Renal cortical epithelial cell (primary cell): Measurements from ENCODE around the gene PLA2G2F. TPM values are rescaled to one million over a fixed set of nuclear protein-coding genes. Genes with fewer than 3 reads are reported as not detected.

Source experiments
- DNase-seq: peaks from one replicate; pipeline ENCODE4 v3.0.0-alpha.2; 2011; ENCODE audit warnings: low read depth
- total RNA-seq: library from RNA; depleted of rRNA; stranded (reverse); fragments of >200 nt; gene quantifications from 2 replicates; pipeline ENCODE4 v1.2.3, GENCODE V29; 2014

PLA2G2F gene
- total RNA-seq, 1 donor from 2014 or later, result not detected

DNA sequence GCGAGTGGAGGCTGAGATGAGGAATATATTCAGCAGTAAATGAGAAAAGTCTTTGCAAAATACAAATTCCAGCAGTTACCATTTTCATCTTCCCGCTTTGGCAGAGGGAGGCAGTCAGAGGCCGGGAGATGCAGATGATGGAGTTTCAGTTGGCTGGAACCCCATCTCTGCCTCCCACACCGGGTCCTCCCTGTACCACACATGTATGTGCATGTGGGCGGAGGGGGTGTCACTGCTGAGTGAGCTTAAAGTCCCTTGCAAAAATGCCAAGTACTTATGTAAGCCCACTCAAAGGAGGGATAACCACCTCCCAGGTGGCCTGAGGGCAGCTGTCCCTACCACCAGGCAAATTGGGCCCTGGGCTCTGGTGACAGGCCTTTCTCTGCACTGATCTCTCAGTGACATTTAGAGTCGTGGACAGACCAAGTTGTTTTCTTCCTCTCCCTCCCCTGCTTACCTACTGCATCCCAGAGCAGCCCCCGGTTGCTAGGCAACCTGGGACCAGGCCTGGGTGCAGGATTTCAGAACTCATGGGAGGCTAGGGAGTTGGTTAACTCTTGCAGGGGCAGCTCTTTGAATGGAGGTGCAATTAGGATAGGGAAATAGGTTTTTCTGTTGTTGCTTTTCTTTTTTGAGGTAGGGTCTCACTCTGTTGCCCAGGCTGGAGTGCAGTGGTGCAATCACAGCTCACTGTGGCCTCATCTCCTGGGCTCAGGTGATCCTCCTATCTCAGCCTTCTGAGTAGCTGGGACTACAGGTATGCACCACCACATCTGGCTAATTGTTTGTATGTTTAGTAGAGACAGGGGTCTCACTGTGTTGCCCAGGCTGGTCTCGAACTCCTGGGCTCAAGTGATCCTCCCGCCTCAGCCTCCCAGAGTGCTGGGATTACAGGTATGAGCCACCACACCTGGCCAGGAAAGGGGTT, 29.7 kb downstream of the PLA2G2F start:
- DNase-seq, result no peak

GRCh38 chr1:20169932-20170331, 30.8 kb downstream of the PLA2G2F start:
- no peak for DNase-seq

DNA sequence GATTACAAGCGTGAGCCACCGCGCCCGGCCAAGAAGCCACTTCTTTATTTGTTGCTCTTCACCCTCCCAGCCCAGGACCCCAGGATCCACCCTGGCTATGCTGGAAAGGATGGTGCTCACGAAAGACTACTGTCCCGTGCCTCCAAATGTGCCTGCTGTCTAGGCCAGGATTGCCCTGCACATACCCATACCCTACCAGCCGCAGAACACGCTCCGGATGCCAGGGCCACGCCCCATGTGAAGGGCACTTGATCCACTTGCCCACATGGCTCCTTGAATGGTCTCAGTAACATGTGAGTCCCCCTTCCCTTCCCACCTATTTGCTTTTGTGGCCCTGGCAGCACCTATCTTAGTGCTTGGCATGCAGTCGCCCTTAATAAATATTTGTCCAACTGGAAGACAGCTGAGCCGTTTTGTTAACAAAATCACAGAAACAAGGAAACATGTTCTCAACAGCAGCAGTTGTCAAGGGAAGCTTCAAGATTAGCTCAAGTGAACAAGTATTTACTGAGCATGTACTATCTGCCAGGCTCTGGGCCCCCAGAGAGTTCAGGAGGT, 33.0 kb downstream of the PLA2G2F start:
- DNase-seq, result no peak

DNA sequence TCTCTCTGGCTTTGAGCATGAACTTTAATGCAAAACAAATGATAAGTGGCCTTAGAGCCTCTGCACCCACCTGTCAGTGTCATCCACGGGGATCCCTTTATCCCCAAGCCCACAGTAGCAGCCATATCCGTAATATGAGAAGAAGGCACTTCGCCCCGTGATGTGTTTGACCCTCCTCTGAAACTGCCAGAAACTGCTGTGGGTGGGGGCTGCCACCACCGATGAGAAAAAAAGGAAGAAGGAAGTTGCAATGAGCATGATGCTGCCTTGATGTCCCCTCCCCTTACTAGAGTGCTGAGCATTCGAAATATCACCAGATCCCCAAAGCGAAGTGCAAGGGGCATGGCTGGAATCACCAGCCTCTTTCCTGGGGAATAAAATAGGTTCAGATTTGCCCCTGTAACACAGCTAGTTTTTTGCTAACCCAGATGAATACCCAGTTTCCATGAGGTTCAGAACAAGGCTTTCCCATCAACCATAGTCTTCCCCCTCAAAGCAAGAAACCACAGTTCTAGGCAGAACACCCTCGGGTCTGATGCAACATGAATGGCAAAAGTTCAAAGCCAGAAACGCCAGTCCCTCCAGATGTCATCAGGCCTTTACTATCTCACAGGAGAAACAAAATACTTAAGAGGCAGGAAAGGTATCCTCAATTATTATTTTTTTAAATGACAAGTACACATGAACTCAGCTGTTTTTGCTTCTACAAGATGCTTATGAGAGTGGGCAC, 36.0 kb downstream of the PLA2G2F start:
- no peak for DNase-seq

DNA sequence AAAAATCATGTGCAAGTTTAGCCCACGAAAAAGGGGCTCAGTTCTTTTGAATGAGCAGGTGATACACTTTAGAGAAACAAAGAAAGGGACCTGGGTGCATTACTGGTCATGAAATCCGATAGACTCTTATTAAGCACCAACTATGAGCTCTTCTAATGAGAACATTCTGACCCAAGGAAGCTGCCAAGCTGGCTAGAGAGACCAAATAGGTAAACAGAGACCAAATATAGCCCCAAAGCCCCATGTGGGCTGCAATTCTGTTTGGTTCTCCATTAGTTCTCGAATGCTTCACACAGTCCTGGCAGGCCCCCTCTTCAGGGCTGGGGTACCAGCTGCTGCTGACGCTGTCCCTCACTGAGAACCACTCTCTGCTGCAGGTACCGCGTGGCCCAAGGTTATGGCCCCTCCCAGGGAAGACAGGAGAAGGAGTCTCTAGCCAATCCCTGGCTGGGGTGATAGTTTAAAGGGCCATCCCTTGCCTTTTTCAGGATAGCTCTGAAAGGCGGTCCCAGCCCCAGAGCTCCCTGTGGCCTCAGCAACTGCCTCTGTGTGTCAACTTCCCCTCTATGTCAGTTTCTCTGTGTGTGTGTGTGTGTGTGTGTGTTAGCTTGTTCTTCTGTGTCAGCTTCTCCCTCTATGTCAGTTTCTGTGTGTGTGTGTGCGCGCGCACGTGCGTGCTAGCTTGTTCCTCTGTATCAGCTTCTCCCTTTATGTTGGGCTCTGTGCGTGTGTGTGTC, 39.7 kb downstream of the PLA2G2F start:
- no peak for DNase-seq

DNA sequence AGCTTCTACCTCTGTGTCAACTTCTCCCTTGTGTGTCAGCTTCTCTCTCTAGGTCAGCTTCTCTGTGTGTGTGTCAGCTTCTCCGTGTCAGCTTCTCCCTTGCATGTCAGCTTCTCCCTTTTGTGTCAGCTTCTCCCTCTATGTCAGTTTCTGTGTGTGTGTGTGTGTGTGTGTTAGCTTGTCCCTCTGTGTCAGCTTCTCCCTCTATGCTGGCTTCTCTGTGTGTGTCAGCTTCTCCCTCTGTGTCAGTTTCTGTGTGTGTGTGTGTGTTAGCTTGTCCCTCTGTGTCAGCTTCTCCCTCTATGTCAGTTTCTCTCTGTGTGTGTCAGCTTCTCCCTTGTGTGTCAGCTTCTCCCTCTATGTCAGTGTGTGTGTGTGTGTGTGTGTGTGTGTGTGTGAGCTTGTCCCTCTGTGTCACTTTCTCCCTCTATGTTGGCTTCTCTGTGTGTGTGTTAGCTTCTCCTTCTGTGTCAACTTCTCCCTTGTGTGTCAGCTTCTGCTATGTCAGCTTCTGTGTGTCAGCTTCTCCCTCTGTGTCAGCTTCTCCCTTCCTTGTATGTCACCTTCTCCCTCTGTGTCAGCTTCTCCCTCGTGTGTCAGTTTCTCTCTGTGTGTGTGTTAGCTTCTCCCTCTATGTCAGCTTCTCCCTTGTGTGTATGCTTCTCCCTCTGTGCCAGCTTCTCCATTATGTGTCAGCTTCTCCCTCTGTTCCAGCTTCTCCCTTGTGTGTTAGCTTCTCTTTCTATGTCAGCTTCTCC, 40.4 kb downstream of the PLA2G2F start:
- no peak for DNase-seq

GRCh38 chr1:20180129-20180843, 41.2 kb downstream of the PLA2G2F start:
- DNase-seq, result no peak

- no peak for DNase-seq
Observed at GRCh38 chr1:20180844-20181207, 41.7 kb downstream of the PLA2G2F start.

DNA sequence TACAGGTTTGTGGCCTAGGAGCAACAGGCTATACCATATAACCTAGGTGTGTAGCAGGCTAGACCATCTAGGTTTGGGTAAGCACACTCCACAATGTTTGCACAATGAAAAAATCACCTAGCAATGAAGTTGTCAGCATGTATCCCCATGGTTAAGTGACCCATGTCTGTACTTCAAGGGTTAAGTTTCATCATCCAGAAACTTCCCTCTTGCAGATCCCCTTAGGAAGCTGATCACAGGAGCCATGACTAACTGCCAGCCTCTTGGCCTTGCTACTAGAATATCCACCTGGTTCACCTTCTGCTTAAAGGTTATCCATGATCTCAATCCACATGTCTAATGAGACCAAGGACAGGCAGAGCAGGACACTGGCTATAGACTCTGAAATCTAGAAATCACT, 43.3 kb downstream of the PLA2G2F start:
- DNase-seq, result no peak

DNA sequence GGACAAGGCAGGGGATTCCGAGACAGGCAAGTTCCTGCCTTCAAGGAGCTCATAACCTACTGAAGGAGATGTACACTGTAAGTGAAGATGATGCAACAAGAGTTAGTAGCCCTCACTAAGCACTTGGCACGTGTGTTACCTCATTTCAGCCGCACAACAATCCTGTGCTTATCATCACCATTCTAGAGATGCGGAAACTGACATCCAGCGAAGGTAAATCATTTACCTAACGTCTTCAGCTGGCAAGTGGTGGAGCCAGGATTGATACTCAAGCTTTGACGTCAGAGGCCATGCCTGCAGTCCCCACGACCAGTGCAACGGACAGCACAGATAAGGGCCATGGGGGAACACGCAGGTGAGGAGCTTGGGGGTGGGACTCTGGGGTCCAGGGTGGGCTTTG, 43.9 kb downstream of the PLA2G2F start:
- no peak for DNase-seq

DNA sequence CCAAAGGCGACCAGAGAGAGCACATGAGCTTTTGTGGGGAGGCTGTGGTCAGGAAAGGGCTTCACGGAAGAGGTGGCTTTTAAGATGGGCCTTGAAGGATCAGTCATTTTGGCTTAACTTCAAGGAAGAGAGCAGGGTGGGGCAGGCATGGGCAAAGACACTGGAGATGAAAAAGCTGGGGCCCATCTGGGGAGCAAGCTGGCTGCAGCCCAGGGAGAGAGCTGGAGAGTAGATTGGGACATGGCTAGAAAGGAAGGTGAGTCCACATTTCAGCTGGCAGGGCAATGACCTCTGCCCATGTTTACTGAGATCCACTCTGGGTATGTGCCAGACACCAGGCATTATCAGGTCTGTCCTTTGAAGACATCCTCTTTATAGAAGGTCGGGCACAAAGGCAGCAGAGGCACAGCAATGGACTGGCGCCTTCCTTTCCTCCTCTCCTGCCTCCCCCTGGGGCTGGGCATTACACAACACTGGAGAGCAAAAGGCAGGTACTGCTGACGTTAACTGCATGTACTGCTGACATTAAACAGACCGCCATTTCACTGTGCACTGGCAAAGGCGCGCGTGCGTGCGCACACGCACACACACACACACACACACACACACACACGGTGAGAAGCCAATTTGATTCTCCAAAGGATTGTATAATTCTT, 44.6 kb downstream of the PLA2G2F start:
- no peak for DNase-seq

- peak; percentile 47 for DNase-seq
Observed at GRCh38 chr1:20184481-20184900, 45.4 kb downstream of the PLA2G2F start.

- no peak for DNase-seq
Observed at GRCh38 chr1:20184997-20185833, 46.1 kb downstream of the PLA2G2F start.

DNA sequence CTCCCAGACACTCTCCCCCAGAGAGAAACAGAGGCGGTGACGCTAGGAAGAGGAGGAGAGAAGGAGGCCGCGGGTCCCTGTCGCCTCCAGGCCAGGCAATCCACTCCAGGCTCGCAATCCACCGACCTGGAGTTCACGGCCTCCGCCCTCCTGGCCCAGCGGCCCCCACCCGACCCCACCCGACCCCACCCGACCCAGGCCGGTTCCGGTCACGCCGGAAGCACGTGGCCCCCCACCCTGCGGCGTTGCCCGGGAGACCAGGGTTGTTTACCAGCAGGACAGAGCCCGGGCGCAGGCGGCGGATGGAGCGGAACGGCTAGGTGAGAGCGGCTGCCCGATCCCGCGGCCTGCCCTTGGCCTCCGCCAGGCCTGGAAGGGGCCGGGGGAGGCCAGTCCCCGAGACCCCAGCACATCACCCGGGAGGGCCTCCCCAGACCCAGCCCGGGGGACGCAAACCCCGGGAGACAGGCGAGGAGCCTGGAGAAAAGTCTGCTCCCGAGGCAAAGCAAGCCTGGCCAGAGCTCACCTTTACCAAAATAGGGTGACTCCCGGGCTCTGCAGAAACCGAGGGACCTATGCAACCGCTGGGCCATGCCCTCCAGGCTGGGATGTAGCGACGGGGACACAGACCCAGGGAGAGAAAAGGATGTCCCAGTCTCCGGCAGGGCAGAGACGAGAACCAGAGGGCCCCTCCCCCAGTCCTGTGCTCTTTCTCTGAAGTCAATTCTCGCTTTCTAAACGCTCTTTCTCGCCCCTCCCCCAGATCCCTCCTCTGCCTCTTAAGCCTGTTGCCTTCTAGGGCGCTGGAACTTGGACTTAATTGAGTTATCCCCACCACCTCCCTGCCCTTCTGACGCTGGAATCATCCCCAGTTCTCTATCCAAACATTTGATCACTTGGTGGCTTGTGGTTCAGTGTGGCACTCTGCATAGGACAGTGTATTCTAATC, 47.0 kb downstream of the PLA2G2F start, which contains the start of the genes PLA2G2C and UBXN10:
Gene PLA2G2C, minus strand, starts transcription at position 685 of the 949 bp plus-strand sequence. CDS start 9,155 bp downstream, outside the sequence.
Gene UBXN10, plus strand, starts transcription at position 263 of the 949 bp plus-strand sequence. CDS start 4,466 bp downstream, outside the sequence.
- DNase-seq, result peak; percentile 38

- peak; percentile 64 for DNase-seq
Observed at GRCh38 chr1:20187103-20187812, 48.1 kb downstream of the PLA2G2F start.

DNA sequence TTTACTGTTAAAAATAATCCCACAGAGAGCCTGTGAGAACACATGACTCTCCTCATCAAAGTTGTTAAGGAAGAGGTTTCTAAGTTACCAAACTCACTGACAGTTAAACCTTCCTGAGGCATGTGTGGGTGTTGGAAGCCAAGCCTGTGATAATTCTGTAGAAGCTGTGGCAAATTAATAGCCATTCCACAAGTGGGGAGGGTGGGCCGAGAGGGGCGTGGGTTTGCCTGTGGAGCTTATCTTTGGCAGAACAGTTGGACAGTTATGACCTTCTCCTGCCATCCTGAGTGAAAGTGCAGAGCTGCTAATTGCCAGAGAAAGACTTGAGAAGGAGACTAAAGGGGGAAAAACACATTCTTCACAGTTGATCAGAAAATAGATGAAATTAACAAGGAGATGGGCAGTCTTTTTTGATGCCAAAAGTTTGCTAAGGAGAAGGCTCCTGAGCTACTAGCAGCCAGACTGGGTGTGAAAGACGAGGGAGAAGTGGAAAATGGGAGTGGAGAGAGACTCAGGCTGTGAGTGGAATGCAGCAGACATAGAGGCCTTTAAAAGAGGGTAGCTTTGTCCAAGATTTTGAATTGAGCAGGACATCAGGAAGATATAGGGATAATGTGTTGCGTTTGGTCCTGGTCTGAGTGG, 48.8 kb downstream of the PLA2G2F start:
- peak; percentile 38 for DNase-seq

DNA sequence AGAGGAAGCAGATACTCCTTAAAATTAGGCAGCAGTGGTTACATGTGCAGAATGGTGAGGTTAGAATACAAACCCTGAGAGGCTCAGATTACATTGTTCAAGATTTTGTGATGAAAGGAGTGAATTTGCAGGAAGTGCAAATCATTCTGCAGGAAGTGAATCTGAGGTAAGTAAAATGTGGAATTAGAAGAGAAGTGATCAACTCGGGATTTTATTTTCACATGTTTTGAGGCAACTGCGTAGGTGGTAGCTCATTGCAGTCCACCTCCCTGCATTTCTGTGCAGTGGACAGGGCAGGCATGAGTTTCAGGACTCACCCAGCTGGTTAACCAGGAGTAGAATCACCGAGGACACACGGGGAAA, 49.3 kb downstream of the PLA2G2F start:
- DNase-seq, result no peak
